IMR-90 (cell line): Measurements from ENCODE around the gene MIOX.

ENCODE experiments used
- CEBPB ChIP-seq: IDR thresholded peaks from 2 replicates; pipeline ENCODE4 v1.6.1; 2012; ENCODE audit warnings: low read depth, low read length, improper control_type of control experiment
- CTCF ChIP-seq: conservative IDR thresholded peaks from 2 replicates; pipeline ENCODE4 v1.5.1; 2012; ENCODE audit warnings: mild to moderate bottlenecking, low read depth, low read length, improper control_type of control experiment
- ELK1 ChIP-seq: fragments of 150-350 bp; IDR thresholded peaks from 2 replicates; pipeline ENCODE4 v1.6.1; 2016; ENCODE audit warnings: low read depth, mild to moderate bottlenecking, low read length, moderate library complexity, borderline replicate concordance
- SMC3 ChIP-seq: fragments of 150-350 bp; IDR thresholded peaks from 2 replicates; pipeline ENCODE4 v1.6.1; 2016; ENCODE audit warnings: low read depth, mild to moderate bottlenecking, antibody characterized with exemption, low read length, moderate library complexity

- TF ChIP-seq CTCF (peak; percentile 12; the same call in 1 of the 2 replicates), ELK1 (no peak), CEBPB (no peak), SMC3 (no peak)
These were observed 30.0 kb upstream of the MIOX start for GRCh38 chr22:50456466-50457234.
